Retinal pigment epithelial cell (primary cell): ENCODE data around the gene SLC26A8.

Experiments
- DNase-seq: peaks from one replicate; pipeline ENCODE4 v3.0.0-alpha.2; 2010; ENCODE audit warnings: low read depth
- H3K4me3 ChIP-seq: 2 replicates; pipeline ENCODE4 v1.5.1; 2011; ENCODE audit warnings: mild to moderate bottlenecking, low read length, control low read depth, moderate library complexity
- TF ChIP-seq, protein P1 (sequence below): conservative IDR thresholded peaks from 2 replicates; pipeline ENCODE4 v1.5.1; 2011; ENCODE audit warnings: low read depth, low read length, control low read depth, inconsistent platforms

SLC26A8 gene

DNA sequence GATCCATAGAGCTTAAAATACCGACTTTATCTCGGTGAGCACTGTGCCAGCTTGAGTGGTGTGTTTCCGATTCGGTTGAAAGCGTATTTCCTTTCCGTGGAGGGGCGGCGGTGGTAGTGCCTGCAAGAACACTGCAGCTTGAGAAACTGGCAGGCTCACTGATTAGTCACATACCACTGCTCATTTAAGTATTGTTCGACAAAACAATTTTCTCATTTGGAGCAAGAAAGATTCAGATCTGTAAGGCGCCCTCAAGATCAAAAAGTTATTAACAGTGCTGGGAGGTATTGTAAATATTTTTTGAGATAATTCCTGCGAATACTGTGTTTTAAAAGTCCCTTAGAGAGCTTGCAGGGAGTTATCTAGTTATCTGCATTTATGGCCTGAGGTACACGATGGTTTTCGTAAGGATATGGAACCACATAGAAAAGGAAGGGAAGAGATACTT is 4.5 kb upstream of the SLC26A8 start:
- TF ChIP-seq, protein P1, sequence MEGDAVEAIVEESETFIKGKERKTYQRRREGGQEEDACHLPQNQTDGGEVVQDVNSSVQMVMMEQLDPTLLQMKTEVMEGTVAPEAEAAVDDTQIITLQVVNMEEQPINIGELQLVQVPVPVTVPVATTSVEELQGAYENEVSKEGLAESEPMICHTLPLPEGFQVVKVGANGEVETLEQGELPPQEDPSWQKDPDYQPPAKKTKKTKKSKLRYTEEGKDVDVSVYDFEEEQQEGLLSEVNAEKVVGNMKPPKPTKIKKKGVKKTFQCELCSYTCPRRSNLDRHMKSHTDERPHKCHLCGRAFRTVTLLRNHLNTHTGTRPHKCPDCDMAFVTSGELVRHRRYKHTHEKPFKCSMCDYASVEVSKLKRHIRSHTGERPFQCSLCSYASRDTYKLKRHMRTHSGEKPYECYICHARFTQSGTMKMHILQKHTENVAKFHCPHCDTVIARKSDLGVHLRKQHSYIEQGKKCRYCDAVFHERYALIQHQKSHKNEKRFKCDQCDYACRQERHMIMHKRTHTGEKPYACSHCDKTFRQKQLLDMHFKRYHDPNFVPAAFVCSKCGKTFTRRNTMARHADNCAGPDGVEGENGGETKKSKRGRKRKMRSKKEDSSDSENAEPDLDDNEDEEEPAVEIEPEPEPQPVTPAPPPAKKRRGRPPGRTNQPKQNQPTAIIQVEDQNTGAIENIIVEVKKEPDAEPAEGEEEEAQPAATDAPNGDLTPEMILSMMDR: no peak
- DNase-seq: peak; percentile 75
- peak overlapping the region; percentile 97 for H3K4me3 ChIP-seq

DNA sequence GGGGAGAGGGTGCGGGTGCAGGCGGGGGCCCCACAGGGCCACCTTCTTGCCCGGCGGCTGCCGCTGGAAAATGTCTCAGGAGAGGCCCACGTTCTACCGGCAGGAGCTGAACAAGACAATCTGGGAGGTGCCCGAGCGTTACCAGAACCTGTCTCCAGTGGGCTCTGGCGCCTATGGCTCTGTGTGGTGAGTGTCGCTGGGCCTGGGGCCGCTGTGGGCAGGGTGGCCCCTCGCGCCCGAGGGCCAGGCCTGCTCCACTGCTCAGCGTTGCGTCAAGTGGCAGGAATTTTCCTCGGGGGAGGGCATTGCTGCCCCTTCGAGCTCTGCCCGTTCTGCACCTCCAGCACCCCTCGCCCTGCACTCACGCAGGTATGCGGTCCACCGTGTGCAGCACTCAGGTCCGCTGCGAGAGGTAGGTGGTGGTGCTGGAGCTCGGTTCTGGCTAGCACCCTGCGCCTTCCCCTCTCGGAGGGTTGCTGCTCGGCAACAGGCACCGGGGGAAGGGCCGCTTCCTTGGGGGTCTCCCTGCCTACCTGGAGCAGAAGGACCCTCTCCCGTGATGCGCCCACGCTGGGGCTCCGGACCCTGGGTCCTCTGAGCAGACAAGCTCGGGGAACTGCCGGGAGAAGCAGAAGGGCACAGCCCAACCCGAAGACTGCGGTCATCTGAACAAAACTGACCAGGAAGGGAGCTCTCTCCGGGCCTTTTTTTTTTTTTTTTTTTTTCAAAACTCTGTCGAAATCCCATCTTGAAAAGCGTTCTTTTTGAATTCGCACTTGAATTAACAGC is 3.8 kb upstream of the SLC26A8 start:
- TF ChIP-seq, protein P1: no peak
- H3K4me3 ChIP-seq: peak overlapping the region; percentile 97
- DNase-seq: no peak

DNA sequence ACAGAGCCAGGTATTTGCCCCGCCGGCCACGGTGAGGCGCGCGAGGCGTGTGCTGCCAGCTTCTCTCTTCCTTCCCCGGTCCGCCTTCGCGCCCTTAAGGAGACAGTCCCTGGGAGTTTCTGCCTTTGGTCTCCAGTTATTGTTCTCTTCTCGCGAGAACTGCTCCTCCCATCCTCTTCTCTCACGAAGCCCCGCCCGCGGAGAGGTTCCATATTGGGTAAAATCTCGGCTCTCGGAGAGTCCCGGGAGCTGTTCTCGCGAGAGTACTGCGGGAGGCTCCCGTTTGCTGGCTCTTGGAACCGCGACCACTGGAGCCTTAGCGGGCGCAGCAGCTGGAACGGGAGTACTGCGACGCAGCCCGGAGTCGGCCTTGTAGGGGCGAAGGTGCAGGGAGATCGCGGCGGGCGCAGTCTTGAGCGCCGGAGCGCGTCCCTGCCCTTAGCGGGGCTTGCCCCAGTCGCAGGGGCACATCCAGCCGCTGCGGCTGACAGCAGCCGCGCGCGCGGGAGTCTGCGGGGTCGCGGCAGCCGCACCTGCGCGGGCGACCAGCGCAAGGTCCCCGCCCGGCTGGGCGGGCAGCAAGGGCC is 3.2 kb upstream of the SLC26A8 start, which contains the start of gene MAPK14:
TSS of gene MAPK14 (plus strand) at position 308 of the 587 bp plus-strand sequence. CDS start 350 bp downstream, outside the sequence.
- TF ChIP-seq, protein P1: peak; percentile 85
- peak; percentile 99 for DNase-seq
- peak within 1 kb of the TSS; percentile 97 for H3K4me3 ChIP-seq

DNA sequence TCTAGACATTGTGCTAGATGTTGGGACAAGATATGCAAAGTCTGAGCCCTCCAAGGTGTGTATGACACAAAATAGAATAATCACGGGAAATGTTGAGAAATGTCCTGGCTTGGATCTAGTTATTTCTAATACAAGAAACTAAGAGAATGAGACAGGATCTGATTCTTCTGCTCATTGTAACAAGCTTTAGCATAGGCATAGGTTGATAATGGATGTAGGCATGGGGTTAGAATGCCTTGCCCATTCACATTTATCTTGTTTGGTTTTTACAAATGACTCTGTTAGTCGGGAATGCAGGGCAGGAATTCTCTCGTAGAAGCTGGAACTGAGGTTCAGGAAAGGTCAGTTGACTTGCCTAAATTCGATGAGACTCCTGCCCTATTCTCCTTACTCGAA is 1.5 kb upstream of the SLC26A8 start:
- no peak for DNase-seq
- H3K4me3 ChIP-seq: no peak overlapping the region
- TF ChIP-seq, protein P1: no peak

DNA sequence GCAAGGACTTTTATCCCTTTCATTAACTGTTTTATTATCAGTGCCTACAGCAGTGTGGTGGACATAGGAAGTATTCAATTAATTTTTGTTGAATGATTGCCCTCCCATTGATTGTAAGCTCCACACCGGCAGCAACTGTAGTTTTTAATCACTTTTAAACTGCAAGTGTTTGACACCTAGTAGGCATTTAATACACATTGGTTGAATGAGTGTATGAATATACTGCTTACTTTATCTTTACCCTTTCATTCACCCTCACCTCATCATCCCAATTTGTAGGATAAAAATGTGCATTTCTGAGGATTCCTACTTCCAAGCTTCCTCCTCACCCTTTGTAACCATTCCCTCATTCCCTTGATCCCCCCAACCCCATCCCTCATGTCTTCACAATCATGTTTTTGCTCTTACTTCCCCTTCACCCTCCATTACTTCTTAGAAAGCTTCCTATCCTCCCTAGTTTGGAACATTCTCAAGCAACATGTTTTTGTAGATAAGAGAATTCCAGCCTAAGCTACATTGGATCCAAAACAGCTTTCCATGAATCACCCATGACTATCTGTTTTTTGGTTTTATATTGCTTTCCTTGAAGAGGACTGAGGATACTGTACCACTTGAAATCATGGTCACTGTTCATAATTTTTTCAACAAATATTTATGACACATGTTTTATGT is 955 bp upstream of the SLC26A8 start:
- no peak overlapping the region for H3K4me3 ChIP-seq
- TF ChIP-seq, protein P1: no peak
- no peak for DNase-seq

DNA sequence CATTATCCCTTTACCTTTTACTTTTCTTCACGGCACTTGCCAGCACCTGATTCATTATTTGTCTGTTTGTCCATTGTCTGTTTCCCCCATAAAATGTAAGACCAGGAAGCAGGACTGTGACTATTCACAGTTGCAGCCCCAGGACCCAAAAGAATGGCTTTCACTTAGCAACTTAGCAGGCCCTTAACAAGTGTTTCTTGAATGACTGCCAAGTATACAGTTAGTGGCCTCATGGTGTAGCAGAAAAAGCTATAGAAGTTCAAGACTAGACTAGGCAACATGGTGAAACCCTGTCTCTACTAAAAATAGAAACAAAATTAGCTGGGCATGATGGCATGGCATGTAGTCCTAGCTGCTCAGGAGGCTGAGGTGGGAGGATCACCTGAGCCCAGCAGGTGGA is 4.3 kb downstream of the SLC26A8 start:
- DNase-seq: no peak
- no peak overlapping the region for H3K4me3 ChIP-seq
- TF ChIP-seq, protein P1: no peak
